Stimulated activated CD8-positive, alpha-beta memory T cell treated with anti-CD3 and anti-CD28 coated beads, Interleukin-2, amount 100 ng/mL, for 1 hour (primary cell): ENCODE data around the gene C5AR2.
A peak's percentile ranks its signal among the peaks of the same experiment; 100 is the strongest.
"Not testable (repeated sequence)": the region's sequence is repeated elsewhere in the genome, so short reads cannot be mapped to it uniquely, and the experiment has no call there.

Experiments
- DNase-seq, 2 donors: peaks; one replicate each; pipeline ENCODE4 v3.0.0-alpha.2; 2020; ENCODE audit warnings: low read depth in 2 of 2

Gene C5AR2

DNA sequence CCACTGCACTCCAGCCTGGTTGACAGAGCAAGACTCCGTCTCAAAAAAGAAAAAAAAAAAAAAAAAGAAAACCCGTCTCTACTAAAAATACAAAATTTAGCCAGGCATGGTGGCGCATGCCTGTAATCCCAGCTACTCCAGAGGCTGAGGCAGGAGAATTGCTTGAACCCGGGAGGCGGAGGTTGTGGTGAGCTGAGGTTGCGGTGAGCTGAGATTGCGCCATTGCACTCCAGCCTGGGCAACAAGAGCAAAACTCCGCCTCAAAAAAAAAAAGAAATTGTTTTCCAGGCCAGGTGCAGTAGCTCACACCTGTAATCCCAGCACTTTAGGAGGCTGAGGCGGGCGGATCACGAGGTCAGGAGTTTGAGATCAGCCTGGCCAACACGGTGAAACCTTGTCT, 54.6 kb downstream of the C5AR2 start:
- not testable (repeated sequence) for DNase-seq

DNA sequence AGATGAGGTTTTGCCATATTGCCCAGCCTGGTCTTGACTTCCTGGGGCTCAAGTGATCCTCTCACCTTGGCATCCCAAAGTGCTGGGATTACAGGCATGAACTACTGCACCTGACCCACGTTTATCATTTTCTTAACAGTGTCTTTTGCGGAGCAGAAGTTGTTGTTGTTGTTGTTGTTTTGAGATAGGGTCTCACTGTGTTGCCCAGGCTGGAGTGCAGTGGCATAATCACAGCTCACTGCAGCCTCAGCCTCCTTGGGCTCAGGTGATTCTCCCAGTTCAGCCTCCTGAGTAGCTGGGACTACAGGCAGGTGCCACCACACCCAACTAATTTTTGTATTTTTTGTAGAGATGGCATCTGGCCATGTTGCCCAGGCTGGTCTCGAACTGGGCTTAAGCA, 55.6 kb downstream of the C5AR2 start:
- DNase-seq: not testable (repeated sequence)

DNA sequence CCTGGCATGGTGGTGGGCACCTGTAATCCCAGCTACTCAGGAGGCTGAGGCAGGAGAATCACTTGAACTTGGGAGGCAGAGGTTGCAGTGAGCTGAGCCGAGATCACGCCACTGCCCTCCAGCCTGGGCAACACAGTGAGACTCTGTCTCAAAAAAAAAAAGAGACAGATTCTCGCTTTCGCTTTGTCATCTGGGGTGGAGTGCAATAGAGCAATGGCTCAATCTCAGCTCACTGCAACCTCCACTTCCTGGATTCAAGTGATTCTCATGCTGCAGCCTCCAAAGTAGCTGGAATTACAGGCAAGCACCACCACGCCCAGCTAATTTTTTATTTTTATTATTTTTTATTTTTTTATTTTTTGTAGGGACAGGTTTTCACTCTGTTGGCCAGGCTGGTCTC, 56.7 kb downstream of the C5AR2 start:
- DNase-seq: not testable (repeated sequence)

DNA sequence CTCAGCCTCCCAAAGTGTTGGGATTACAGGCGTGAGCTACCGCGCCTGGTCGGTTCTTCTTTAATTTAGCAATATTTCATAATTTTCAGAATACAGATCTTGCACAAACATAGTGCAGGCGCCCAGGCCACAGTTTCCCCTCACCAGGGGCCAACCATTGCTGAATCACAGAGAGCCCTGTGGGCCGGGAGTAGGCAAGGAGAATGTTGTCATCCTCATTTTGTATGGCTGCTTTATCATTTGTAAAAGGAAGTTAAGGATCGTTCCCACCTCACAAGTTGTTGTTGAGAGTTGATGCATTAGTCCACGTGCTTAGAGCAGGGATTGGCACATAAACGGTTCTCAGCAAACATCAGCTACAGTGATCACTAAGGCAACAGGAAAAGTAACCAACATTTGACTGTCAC, 57.2 kb downstream of the C5AR2 start:
- DNase-seq: no peak

DNA sequence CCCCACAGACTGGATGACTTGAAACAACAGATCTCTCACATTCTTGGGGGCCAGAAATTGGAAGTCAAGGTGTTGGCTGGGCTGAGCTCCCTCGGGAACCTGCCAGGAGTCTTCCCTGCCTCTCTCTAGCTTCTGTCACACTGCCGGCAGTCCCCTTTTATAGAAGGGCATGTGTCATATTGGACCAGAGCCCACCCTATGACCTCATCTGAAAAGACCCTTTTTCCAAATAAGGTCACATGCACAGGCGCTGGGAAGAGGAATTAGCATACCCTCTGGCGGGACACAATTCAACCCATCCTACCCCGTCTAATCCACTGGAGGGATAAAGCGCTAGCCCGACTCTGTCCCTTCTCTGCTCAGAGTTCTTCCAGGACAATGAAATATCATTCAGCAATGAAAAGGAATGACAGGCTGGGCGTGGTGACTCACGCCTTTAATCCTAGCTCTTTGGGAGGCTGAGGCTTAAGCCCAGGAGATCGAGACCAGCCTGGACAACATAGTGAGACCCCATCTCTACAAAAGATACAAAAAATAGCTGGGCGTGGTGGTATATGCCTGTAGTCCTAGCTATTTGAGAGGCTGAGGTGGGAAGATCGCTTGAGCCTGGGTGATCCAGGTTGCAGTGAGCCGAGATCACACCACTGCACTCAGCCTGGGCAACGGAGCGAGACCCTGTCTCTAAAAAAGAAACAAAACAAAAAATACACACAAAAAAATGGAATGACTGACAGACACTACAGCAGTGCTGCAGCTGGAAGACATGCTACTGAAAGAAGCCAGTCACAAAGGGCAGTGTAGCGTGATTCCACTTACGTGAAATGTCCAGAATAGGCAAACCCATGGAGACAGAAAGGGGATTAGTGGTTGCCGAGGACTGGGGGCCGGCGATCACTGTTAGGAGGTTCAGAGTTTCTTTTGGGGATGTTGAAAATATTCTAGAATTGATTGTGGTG, 58.8 kb downstream of the C5AR2 start:
- DNase-seq: no peak

DNA sequence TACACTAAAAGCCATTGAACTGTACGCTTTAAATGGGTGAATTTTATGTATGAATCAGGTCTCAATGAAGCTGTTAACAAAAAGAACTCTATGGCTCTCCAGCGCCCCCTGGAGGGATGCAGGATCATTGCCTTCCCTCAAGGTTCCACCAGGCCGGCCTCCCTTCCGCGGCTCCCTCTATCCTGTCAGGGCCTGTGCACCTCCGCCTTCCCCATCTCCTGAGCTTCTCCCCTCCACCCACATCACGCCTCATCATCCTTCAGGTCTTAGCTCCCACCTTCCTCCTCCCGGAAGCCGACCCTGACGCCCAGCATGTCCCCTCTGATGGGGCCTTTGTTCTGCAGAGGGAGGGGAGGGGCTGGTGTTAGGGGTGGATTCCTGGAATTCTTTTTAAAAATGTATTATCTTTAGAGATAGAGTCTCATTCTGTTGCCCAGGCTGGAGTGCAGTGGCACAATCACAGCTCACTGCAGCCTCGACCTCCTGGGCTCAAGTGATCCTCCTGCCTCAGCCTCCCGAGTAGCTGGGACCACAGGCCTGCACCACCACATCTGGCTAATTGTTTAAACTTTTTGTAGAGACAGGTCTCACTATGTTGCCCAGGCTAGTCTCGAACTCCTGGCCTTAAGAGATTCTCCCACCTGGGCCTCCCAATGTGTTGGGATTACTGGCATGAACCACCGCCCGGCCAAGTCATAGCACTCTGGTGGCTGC, 59.7 kb downstream of the C5AR2 start:
- peak; percentile 62 to 68 for DNase-seq
